GM23338 (cell line): Measurements from ENCODE around the gene UBAC2. TPM values are rescaled to one million over a fixed set of nuclear protein-coding genes. Genes with fewer than 3 reads are reported as not detected.

Experiments
- ATAC-seq: fragments of 200-7000 bp; cut with Tn5 transposase; 3 replicates; pipeline ENCODE4 v1.9.1; 2020
- DNase-seq: peaks from one replicate; pipeline ENCODE4 v3.0.0-alpha.2; 2015; ENCODE audit warnings: low spot score
- H2AFZ ChIP-seq: fragments of 200-600 bp; sonication (generic); 2 replicates; pipeline ENCODE4 v1.8.0; 2016; ENCODE audit warnings: antibody characterized with exemption, mild to moderate bottlenecking, moderate library complexity
- H3F3A ChIP-seq: fragments of 200-600 bp; sonication (generic); replicated peaks from 2 replicates; pipeline ENCODE4 v1.8.0; 2017; ENCODE audit warnings: antibody characterized with exemption, mixed run types, low read depth
- H3K27ac ChIP-seq: fragments of 200-600 bp; sonication (generic); 2 replicates; pipeline ENCODE4 v1.6.1; 2016; ENCODE audit warnings: low read depth
- H3K27me3 ChIP-seq: fragments of 200-600 bp; sonication (generic); 2 replicates; pipeline ENCODE4 v1.8.0; 2016; ENCODE audit warnings: mild to moderate bottlenecking, mixed run types, moderate library complexity; ENCODE audit not compliant: insufficient read depth
- H3K36me3 ChIP-seq: fragments of 200-600 bp; sonication (generic); 2 replicates; pipeline ENCODE4 v1.8.0; 2016; ENCODE audit warnings: mild to moderate bottlenecking; ENCODE audit not compliant: insufficient read depth
- H3K4me1 ChIP-seq: fragments of 200-600 bp; sonication (generic); 2 replicates; pipeline ENCODE4 v1.8.0; 2016; ENCODE audit warnings: mild to moderate bottlenecking, moderate library complexity; ENCODE audit not compliant: insufficient read depth
- H3K4me2 ChIP-seq: fragments of 200-600 bp; sonication (generic); 2 replicates; pipeline ENCODE4 v1.7.1; 2017; ENCODE audit warnings: mixed run types
- H3K4me3 ChIP-seq: fragments of 200-600 bp; sonication (generic); 2 replicates; pipeline ENCODE4 v1.6.1; 2016; ENCODE audit warnings: mixed run types
- H3K79me2 ChIP-seq: fragments of 200-600 bp; sonication (generic); replicated peaks from 2 replicates; pipeline ENCODE4 v1.8.0; 2017; ENCODE audit warnings: mild to moderate bottlenecking; ENCODE audit not compliant: insufficient read depth
- H3K9me2 ChIP-seq: fragments of 200-600 bp; sonication (generic); 2 replicates; pipeline ENCODE4 v1.8.0; 2017; ENCODE audit not compliant: insufficient read depth
- H4K20me1 ChIP-seq: fragments of 200-600 bp; sonication (generic); replicated peaks from 2 replicates; pipeline ENCODE4 v1.8.0; 2017; ENCODE audit warnings: mild to moderate bottlenecking; ENCODE audit not compliant: insufficient read depth
- H3K27ac Mint-ChIP-seq: 2 replicates; pipeline ENCODE4 v1.8.0; 2020; ENCODE audit warnings: inconsistent platforms, mild to moderate bottlenecking, moderate library complexity, mixed read lengths
- H3K27me3 Mint-ChIP-seq: 3 replicates; pipeline ENCODE4 v1.8.0; 2022; ENCODE audit warnings: low read depth, mild to moderate bottlenecking, moderate library complexity, mixed read lengths, inconsistent platforms; ENCODE audit not compliant: insufficient read depth, poor library complexity
- H3K36me3 Mint-ChIP-seq: 3 replicates; pipeline ENCODE4 v1.8.0; 2021; ENCODE audit warnings: low read depth, mild to moderate bottlenecking, inconsistent platforms, moderate library complexity, mixed read lengths
- H3K4me1 Mint-ChIP-seq: 3 replicates; pipeline ENCODE4 v1.8.0; 2020; ENCODE audit warnings: mild to moderate bottlenecking, inconsistent platforms, mixed read lengths
- H3K4me3 Mint-ChIP-seq: 3 replicates; pipeline ENCODE4 v1.8.0; 2021; ENCODE audit warnings: moderate library complexity, mild to moderate bottlenecking, inconsistent platforms, mixed read lengths
- H3K9me3 Mint-ChIP-seq: 3 replicates; pipeline ENCODE4 v1.8.0; 2020; ENCODE audit warnings: moderate library complexity, mild to moderate bottlenecking, inconsistent platforms, mixed read lengths
- ETS1 ChIP-seq: IDR thresholded peaks from 2 replicates; pipeline ENCODE4 v1.6.1; 2016; ENCODE audit warnings: antibody characterized with exemption
- EZH2phosphoT487 ChIP-seq: fragments of 200-600 bp; sonication (generic); IDR thresholded peaks from one replicate; pipeline ENCODE4 v1.8.1; 2018; ENCODE audit warnings: antibody characterized with exemption; ENCODE audit not compliant: unreplicated experiment
- JUNB ChIP-seq: IDR thresholded peaks from one replicate; pipeline ENCODE4 v1.6.1; 2016; ENCODE audit warnings: antibody characterized with exemption; ENCODE audit not compliant: unreplicated experiment
- NANOG ChIP-seq: IDR thresholded peaks from 2 replicates; pipeline ENCODE4 v1.6.1; 2016; ENCODE audit warnings: antibody characterized with exemption, borderline replicate concordance
- REST ChIP-seq: IDR thresholded peaks from one replicate; pipeline ENCODE4 v1.6.1; 2018; ENCODE audit warnings: antibody characterized with exemption; ENCODE audit not compliant: unreplicated experiment
- STAT1 ChIP-seq: IDR thresholded peaks from one replicate; pipeline ENCODE4 v1.6.1; 2016; ENCODE audit warnings: antibody characterized with exemption; ENCODE audit not compliant: unreplicated experiment
- ZNF114 ChIP-seq: fragments of 250-450 bp; sonication (Bioruptor Pico); IDR thresholded peaks from 2 replicates; pipeline ENCODE4 v1.5.0; 2020; ENCODE audit warnings: mild to moderate bottlenecking, moderate library complexity
- ZNF331 ChIP-seq: fragments of 250-450 bp; sonication (Bioruptor Pico); IDR thresholded peaks from 2 replicates; pipeline ENCODE4 v1.5.0; 2020; ENCODE audit warnings: low read depth, mild to moderate bottlenecking, moderate library complexity
- polyA plus RNA-seq: library from polyadenylated mRNA; unstranded; fragments of >200 nt; fragmentation: Nextera tagmentation; extraction: Ambion mirVana; gene quantifications from 2 replicates; pipeline ENCODE4 v1.2.1, GENCODE V29; 2016
- total RNA-seq: library from RNA; depleted of rRNA; stranded (reverse); fragments of >200 nt; shearing (Covaris generic); gene quantifications from 2 replicates; pipeline ENCODE4 v1.2.3, GENCODE V29; 2014
- TF ChIP-seq, protein P1 (sequence below): fragments of 250-450 bp; sonication (Bioruptor Pico); IDR thresholded peaks from 2 replicates; pipeline ENCODE4 v1.5.0; 2020; ENCODE audit warnings: mild to moderate bottlenecking, moderate library complexity

The UBAC2 gene
- total and polyA plus RNA-seq, 2 experiments from 2014 or later: 37.9 to 76.9 TPM

DNA sequence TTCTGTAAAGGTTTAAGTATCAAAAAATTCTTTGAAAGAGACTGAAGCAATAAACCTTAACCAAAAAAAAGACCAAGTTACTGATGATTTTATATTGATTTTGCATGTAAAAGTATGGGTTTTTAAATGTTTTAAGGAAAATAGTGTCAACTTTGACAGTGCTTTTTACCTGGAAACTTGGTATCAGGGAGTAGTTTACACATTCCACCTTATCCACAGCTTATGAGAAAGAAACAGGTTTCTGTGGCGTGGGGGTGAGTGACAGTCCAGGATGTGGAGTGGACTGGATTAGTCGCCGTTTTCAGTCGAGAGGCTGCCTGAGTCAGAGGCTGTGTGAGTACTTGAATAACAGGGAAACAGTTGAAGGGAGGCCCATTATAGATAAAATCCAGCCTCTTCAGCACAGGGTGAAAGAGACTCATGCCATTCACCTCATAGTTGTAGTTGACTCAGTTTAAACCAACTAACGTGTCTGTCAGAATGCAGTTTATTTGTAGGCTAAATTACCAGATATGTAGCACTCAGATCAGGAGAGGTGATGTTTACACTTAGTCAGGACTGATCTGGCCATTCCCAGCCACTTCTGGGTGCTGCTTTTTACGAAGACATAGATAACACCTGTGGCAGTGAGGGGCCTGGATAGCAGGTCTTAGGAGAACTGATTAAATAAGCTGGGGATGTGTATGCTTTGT, 107.1 kb downstream of the UBAC2 start:
- Histone ChIP-seq H3K4me1 (no peaks in the 10 kb centered on the region; the same call in 1 of the 2 replicates), H3K36me3 (no peaks in the 10 kb centered on the region), H2AFZ (no peak overlapping the region), H4K20me1 (peaks cover 9% of the 10 kb centered on the region), H3K4me2 (no peak overlapping the region), H3K9me2 (no peaks in the 10 kb centered on the region), H3K27me3 (no peaks in the 10 kb centered on the region), H3K27ac (peak overlapping the region; percentile 42; the same call in 1 of the 2 replicates), H3K79me2 (no peaks in the 10 kb centered on the region; the same call in 1 of the 2 replicates), H3K4me3 (no peak overlapping the region), H3F3A (no peaks in the 10 kb centered on the region)
- DNase-seq (no peak), ATAC-seq (no peak)
- peaks cover 8% of the 10 kb centered on the region; the same call in 1 of the 3 replicates for H3K36me3 Mint-ChIP-seq
- no peak overlapping the region for H3K4me3 Mint-ChIP-seq
- H3K27me3 Mint-ChIP-seq: peaks cover 2% of the 10 kb centered on the region
- H3K27ac Mint-ChIP-seq: no peak overlapping the region
- no peaks in the 10 kb centered on the region for H3K9me3 Mint-ChIP-seq
- peaks cover 22% of the 10 kb centered on the region for H3K4me1 Mint-ChIP-seq
- TF ChIP-seq NANOG (no peak), ETS1 (no peak), STAT1 (no peak), ZNF331 (CRISPR knock-in tag) (no peak), EZH2phosphoT487 (no peak), REST (no peak), JUNB (no peak), ZNF114 (CRISPR knock-in tag) (no peak)
- TF ChIP-seq, protein P1, sequence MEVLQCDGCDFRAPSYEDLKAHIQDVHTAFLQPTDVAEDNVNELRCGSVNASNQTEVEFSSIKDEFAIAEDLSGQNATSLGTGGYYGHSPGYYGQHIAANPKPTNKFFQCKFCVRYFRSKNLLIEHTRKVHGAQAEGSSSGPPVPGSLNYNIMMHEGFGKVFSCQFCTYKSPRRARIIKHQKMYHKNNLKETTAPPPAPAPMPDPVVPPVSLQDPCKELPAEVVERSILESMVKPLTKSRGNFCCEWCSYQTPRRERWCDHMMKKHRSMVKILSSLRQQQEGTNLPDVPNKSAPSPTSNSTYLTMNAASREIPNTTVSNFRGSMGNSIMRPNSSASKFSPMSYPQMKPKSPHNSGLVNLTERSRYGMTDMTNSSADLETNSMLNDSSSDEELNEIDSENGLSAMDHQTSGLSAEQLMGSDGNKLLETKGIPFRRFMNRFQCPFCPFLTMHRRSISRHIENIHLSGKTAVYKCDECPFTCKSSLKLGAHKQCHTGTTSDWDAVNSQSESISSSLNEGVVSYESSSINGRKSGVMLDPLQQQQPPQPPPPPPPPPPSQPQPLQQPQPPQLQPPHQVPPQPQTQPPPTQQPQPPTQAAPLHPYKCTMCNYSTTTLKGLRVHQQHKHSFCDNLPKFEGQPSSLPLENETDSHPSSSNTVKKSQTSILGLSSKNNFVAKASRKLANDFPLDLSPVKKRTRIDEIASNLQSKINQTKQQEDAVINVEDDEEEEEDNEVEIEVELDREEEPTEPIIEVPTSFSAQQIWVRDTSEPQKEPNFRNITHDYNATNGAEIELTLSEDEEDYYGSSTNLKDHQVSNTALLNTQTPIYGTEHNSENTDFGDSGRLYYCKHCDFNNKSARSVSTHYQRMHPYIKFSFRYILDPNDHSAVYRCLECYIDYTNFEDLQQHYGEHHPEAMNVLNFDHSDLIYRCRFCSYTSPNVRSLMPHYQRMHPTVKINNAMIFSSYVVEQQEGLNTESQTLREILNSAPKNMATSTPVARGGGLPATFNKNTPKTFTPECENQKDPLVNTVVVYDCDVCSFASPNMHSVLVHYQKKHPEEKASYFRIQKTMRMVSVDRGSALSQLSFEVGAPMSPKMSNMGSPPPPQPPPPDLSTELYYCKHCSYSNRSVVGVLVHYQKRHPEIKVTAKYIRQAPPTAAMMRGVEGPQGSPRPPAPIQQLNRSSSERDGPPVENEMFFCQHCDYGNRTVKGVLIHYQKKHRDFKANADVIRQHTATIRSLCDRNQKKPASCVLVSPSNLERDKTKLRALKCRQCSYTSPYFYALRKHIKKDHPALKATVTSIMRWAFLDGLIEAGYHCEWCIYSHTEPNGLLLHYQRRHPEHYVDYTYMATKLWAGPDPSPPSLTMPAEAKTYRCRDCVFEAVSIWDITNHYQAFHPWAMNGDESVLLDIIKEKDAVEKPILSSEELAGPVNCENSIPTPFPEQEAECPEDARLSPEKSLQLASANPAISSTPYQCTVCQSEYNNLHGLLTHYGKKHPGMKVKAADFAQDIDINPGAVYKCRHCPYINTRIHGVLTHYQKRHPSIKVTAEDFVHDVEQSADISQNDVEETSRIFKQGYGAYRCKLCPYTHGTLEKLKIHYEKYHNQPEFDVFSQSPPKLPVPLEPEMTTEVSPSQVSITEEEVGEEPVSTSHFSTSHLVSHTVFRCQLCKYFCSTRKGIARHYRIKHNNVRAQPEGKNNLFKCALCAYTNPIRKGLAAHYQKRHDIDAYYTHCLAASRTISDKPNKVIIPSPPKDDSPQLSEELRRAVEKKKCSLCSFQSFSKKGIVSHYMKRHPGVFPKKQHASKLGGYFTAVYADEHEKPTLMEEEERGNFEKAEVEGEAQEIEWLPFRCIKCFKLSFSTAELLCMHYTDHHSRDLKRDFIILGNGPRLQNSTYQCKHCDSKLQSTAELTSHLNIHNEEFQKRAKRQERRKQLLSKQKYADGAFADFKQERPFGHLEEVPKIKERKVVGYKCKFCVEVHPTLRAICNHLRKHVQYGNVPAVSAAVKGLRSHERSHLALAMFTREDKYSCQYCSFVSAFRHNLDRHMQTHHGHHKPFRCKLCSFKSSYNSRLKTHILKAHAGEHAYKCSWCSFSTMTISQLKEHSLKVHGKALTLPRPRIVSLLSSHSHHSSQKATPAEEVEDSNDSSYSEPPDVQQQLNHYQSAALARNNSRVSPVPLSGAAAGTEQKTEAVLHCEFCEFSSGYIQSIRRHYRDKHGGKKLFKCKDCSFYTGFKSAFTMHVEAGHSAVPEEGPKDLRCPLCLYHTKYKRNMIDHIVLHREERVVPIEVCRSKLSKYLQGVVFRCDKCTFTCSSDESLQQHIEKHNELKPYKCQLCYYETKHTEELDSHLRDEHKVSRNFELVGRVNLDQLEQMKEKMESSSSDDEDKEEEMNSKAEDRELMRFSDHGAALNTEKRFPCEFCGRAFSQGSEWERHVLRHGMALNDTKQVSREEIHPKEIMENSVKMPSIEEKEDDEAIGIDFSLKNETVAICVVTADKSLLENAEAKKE (CRISPR knock-in tag): no peak
